HepG2 (cell line): ENCODE results near the gene SEMA3B. TPM values are rescaled to one million over a fixed set of nuclear protein-coding genes. Genes with fewer than 3 reads are reported as not detected.

Source experiments
- ATF7-NPFF ChIP-seq: sonication (generic); formaldehyde crosslinking; IDR thresholded peaks from 2 replicates; pipeline ENCODE4 v1.8.1; 2023; ENCODE audit warnings: mild to moderate bottlenecking, low read depth, missing genetic modification reagents, moderate library complexity
- CEBPB ChIP-seq: IDR thresholded peaks from 2 replicates; pipeline ENCODE4 v1.6.1; 2011; ENCODE audit warnings: low read depth, low read length, improper control_type of control experiment, borderline replicate concordance
- FOXC1 ChIP-seq: sonication (generic); formaldehyde crosslinking; IDR thresholded peaks from 2 replicates; pipeline ENCODE4 v1.8.0; 2022; ENCODE audit warnings: mild to moderate bottlenecking, missing genetic modification reagents, borderline replicate concordance
- PRPF4 ChIP-seq: fragments of 200-400 bp; formaldehyde crosslinking; IDR thresholded peaks from 2 replicates; pipeline ENCODE4 v1.6.1; 2016; ENCODE audit warnings: low read length, low read depth; ENCODE audit not compliant: poor library complexity, severe bottlenecking
- SMAD1 ChIP-seq: sonication (generic); formaldehyde crosslinking; IDR thresholded peaks from 2 replicates; pipeline ENCODE4 v1.4.0; 2020; ENCODE audit warnings: missing genetic modification reagents, low read depth, mild to moderate bottlenecking, borderline replicate concordance
- SP4 ChIP-seq: sonication (generic); formaldehyde crosslinking; IDR thresholded peaks from 2 replicates; pipeline ENCODE4 v1.8.1; 2023; ENCODE audit warnings: mild to moderate bottlenecking, missing genetic modification reagents
- YEATS2 ChIP-seq: sonication (generic); formaldehyde crosslinking; IDR thresholded peaks from 2 replicates; pipeline ENCODE4 v1.4.0; 2020; ENCODE audit warnings: missing genetic modification reagents, borderline replicate concordance
- ZBTB4 ChIP-seq: sonication (generic); formaldehyde crosslinking; IDR thresholded peaks from 2 replicates; pipeline ENCODE4 v1.4.0; 2020; ENCODE audit warnings: missing genetic modification reagents, mild to moderate bottlenecking, borderline replicate concordance
- ZHX1 ChIP-seq: sonication (generic); formaldehyde crosslinking; IDR thresholded peaks from 2 replicates; pipeline ENCODE4 v1.8.1; 2022; ENCODE audit warnings: low read depth, mild to moderate bottlenecking, missing genetic modification reagents
- ZNF563 ChIP-seq: sonication (generic); formaldehyde crosslinking; IDR thresholded peaks from 2 replicates; pipeline ENCODE4 v1.8.0; 2022; ENCODE audit warnings: mild to moderate bottlenecking, moderate library complexity, missing genetic modification reagents
- ZNF607 ChIP-seq: sonication (generic); formaldehyde crosslinking; IDR thresholded peaks from 2 replicates; pipeline ENCODE4 v1.5.1; 2020; ENCODE audit warnings: missing genetic modification reagents, mild to moderate bottlenecking, borderline replicate concordance
- ZNF615 ChIP-seq: sonication (generic); formaldehyde crosslinking; IDR thresholded peaks from 2 replicates; pipeline ENCODE4 v1.5.0; 2020; ENCODE audit warnings: mild to moderate bottlenecking, missing genetic modification reagents, borderline replicate concordance
- ZNF652 ChIP-seq: IDR thresholded peaks from 2 replicates; pipeline ENCODE4 v1.6.1; 2016; ENCODE audit warnings: low read depth, borderline replicate concordance
- polyA plus RNA-seq, 8 experiments: library from polyadenylated mRNA; depleted of rRNA in 3 of 8; stranded (reverse) in 7 of 8; unstranded in 1 of 8; fragments of >200 nt; fragmentation: Illumina TruSeq in 4 of 8; extraction: Trizol in 4 of 8; gene quantifications; 2 replicates each; pipeline versions ENCODE4 v1.2.1 to v1.2.3, GENCODE V29; 2011 to 2016; ENCODE audit warnings: low read depth in 4 of 8, missing spikeins in 1 of 8, mixed read lengths in 1 of 8; ENCODE audit not compliant: insufficient read depth in 1 of 8
- total RNA-seq, 5 experiments: library from RNA; depleted of rRNA; stranded (reverse); fragments of >200 nt; fragmentation: Illumina TruSeq; extraction: Trizol; gene quantifications; 2 replicates each; pipeline ENCODE4 v1.2.3, GENCODE V29; 2016; ENCODE audit warnings: low read depth in 1 of 5
- TF ChIP-seq, protein P1 (sequence below): IDR thresholded peaks from 2 replicates; pipeline ENCODE4 v1.6.1; 2012; ENCODE audit warnings: low read length, improper control_type of control experiment
- TF ChIP-seq, protein P2 (sequence below): sonication (generic); formaldehyde crosslinking; IDR thresholded peaks from 2 replicates; pipeline ENCODE4 v1.4.0; 2020; ENCODE audit warnings: missing genetic modification reagents
- TF ChIP-seq, protein P3 (sequence below): fragments of 450-650 bp; IDR thresholded peaks from 2 replicates; pipeline ENCODE4 v1.6.1; 2016

Gene SEMA3B
- total and polyA plus RNA-seq, 2 of the 13 experiments (the other 11 are each of a cell fraction or from before 2014, with no cell fraction given): 93.2 to 158 TPM

GRCh38 chr3:50319894-50320625 lies 51.1 kb downstream of the SEMA3B start (continued):
- TF ChIP-seq ZHX1 (CRISPR knock-in tag): no peak
- TF ChIP-seq, protein P1, sequence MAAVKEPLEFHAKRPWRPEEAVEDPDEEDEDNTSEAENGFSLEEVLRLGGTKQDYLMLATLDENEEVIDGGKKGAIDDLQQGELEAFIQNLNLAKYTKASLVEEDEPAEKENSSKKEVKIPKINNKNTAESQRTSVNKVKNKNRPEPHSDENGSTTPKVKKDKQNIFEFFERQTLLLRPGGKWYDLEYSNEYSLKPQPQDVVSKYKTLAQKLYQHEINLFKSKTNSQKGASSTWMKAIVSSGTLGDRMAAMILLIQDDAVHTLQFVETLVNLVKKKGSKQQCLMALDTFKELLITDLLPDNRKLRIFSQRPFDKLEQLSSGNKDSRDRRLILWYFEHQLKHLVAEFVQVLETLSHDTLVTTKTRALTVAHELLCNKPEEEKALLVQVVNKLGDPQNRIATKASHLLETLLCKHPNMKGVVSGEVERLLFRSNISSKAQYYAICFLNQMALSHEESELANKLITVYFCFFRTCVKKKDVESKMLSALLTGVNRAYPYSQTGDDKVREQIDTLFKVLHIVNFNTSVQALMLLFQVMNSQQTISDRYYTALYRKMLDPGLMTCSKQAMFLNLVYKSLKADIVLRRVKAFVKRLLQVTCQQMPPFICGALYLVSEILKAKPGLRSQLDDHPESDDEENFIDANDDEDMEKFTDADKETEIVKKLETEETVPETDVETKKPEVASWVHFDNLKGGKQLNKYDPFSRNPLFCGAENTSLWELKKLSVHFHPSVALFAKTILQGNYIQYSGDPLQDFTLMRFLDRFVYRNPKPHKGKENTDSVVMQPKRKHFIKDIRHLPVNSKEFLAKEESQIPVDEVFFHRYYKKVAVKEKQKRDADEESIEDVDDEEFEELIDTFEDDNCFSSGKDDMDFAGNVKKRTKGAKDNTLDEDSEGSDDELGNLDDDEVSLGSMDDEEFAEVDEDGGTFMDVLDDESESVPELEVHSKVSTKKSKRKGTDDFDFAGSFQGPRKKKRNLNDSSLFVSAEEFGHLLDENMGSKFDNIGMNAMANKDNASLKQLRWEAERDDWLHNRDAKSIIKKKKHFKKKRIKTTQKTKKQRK: no peak
- no peak for TF ChIP-seq SMAD1 (CRISPR knock-in tag)
- TF ChIP-seq ATF7-NPFF: no peak
- TF ChIP-seq PRPF4: no peak
- TF ChIP-seq, protein P2, sequence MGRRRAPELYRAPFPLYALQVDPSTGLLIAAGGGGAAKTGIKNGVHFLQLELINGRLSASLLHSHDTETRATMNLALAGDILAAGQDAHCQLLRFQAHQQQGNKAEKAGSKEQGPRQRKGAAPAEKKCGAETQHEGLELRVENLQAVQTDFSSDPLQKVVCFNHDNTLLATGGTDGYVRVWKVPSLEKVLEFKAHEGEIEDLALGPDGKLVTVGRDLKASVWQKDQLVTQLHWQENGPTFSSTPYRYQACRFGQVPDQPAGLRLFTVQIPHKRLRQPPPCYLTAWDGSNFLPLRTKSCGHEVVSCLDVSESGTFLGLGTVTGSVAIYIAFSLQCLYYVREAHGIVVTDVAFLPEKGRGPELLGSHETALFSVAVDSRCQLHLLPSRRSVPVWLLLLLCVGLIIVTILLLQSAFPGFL (CRISPR knock-in tag): no peak
- no peak for TF ChIP-seq ZNF607
- TF ChIP-seq ZNF615 (CRISPR knock-in tag): no peak
- no peak for TF ChIP-seq YEATS2 (CRISPR knock-in tag)
- peak; percentile 54; the same call in 1 of the 2 replicates for TF ChIP-seq SP4
- TF ChIP-seq, protein P3, sequence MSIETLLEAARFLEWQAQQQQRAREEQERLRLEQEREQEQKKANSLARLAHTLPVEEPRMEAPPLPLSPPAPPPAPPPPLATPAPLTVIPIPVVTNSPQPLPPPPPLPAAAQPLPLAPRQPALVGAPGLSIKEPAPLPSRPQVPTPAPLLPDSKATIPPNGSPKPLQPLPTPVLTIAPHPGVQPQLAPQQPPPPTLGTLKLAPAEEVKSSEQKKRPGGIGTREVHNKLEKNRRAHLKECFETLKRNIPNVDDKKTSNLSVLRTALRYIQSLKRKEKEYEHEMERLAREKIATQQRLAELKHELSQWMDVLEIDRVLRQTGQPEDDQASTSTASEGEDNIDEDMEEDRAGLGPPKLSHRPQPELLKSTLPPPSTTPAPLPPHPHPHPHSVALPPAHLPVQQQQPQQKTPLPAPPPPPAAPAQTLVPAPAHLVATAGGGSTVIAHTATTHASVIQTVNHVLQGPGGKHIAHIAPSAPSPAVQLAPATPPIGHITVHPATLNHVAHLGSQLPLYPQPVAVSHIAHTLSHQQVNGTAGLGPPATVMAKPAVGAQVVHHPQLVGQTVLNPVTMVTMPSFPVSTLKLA: no peak
- TF ChIP-seq FOXC1 (CRISPR knock-in tag): 0 out of 2 replicates have a peak, but pooled peaks have one; percentile 15
- no peak for TF ChIP-seq ZNF652 (CRISPR knock-in tag)
- no peak for TF ChIP-seq CEBPB
- TF ChIP-seq ZNF563 (CRISPR knock-in tag): no peak
- no peak for TF ChIP-seq ZBTB4 (CRISPR knock-in tag)
